Progenitor cell of endocrine pancreas (in vitro differentiated cells): ENCODE measurements around the gene PCDHGA1. TPM values are rescaled to one million over a fixed set of nuclear protein-coding genes. Genes with fewer than 3 reads are reported as not detected.

Experiments
- DNase-seq: peaks from one replicate; pipeline ENCODE4 v3.0.0; 2021; ENCODE audit warnings: low spot score; ENCODE audit not compliant: unreplicated experiment
- H3K27ac Mint-ChIP-seq: 2 replicates; pipeline ENCODE4 v1.8.0; 2021; ENCODE audit warnings: mild to moderate bottlenecking, moderate library complexity, mixed read lengths
- H3K27me3 Mint-ChIP-seq: 2 replicates; pipeline ENCODE4 v1.8.0; 2021; ENCODE audit warnings: mixed read lengths
- H3K36me3 Mint-ChIP-seq: 2 replicates; pipeline ENCODE4 v1.8.0; 2022; ENCODE audit warnings: mixed read lengths; ENCODE audit not compliant: insufficient read depth
- H3K4me1 Mint-ChIP-seq: 2 replicates; pipeline ENCODE4 v1.8.0; 2021; ENCODE audit warnings: low read depth, mixed read lengths
- H3K4me3 Mint-ChIP-seq: 2 replicates; pipeline ENCODE4 v1.8.0; 2021; ENCODE audit warnings: low read depth, mild to moderate bottlenecking, moderate library complexity, mixed read lengths
- H3K9me3 Mint-ChIP-seq: 2 replicates; pipeline ENCODE4 v1.8.0; 2021; ENCODE audit warnings: low read depth, mixed read lengths
- CTCF ChIP-seq: fragments of 200-600 bp; sonication (generic); IDR thresholded peaks from one replicate; pipeline ENCODE4 v1.5.0; 2021; ENCODE audit warnings: antibody characterized with exemption, mild to moderate bottlenecking; ENCODE audit not compliant: unreplicated experiment
- total RNA-seq: library from RNA; stranded (reverse); gene quantifications from 2 replicates; pipeline ENCODE4 v1.2.1, GENCODE V29; 2021

PCDHGA1 gene
- total RNA-seq, 1 donor from 2014 or later = 1.3 TPM

- no peak for DNase-seq
- H3K27ac Mint-ChIP-seq = no peak overlapping the region
- no peak for TF ChIP-seq CTCF
Measured at GRCh38 chr5:141510160-141510559, 179.8 kb downstream of the PCDHGA1 start.

DNA sequence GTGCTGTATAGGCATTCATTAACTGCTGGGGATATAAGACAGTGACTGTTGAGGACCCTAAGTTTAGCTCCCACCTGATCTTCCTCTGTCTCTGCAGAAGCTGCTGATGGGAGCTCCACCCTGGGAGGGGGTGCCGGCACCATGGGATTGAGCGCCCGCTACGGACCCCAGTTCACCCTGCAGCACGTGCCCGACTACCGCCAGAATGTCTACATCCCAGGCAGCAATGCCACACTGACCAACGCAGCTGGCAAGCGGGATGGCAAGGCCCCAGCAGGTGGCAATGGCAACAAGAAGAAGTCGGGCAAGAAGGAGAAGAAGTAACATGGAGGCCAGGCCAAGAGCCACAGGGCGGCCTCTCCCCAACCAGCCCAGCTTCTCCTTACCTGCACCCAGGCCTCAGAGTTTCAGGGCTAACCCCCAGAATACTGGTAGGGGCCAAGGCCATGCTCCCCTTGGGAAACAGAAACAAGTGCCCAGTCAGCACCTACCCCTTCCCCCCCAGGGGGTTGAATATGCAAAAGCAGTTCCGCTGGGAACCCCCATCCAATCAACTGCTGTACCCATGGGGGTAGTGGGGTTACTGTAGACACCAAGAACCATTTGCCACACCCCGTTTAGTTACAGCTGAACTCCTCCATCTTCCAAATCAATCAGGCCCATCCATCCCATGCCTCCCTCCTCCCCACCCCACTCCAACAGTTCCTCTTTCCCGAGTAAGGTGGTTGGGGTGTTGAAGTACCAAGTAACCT lies 180.7 kb downstream of the PCDHGA1 start:
- H3K9me3 Mint-ChIP-seq = no peaks in the 10 kb centered on the region
- H3K27me3 Mint-ChIP-seq = no peaks in the 10 kb centered on the region
- peaks cover 8% of the 10 kb centered on the region for H3K36me3 Mint-ChIP-seq
- H3K4me3 Mint-ChIP-seq = no peak overlapping the region
- peaks cover 16% of the 10 kb centered on the region for H3K4me1 Mint-ChIP-seq
- no peak for TF ChIP-seq CTCF
- no peak for DNase-seq
- H3K27ac Mint-ChIP-seq = no peak overlapping the region

More at GRCh38 chr5:141510160-141510559, 179.8 kb downstream of the PCDHGA1 start:
- Mint-ChIP-seq H3K27me3 (no peaks in the 10 kb centered on the region), H3K9me3 (no peaks in the 10 kb centered on the region), H3K4me3 (no peak overlapping the region), H3K4me1 (peaks cover 16% of the 10 kb centered on the region), H3K36me3 (peaks cover 8% of the 10 kb centered on the region)

DNA sequence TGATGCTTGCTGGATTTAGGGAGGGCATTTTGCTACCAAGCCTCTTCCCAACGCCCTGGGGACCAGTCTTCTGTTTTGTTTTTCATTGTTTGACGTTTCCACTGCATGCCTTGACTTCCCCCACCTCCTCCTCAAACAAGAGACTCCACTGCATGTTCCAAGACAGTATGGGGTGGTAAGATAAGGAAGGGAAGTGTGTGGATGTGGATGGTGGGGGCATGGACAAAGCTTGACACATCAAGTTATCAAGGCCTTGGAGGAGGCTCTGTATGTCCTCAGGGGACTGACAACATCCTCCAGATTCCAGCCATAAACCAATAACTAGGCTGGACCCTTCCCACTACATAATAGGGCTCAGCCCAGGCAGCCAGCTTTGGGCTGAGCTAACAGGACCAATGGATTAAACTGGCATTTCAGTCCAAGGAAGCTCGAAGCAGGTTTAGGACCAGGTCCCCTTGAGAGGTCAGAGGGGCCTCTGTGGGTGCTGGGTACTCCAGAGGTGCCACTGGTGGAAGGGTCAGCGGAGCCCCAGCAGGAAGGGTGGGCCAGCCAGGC lies 181.5 kb downstream of the PCDHGA1 start:
- Mint-ChIP-seq H3K9me3 (no peaks in the 10 kb centered on the region), H3K4me1 (peaks cover 16% of the 10 kb centered on the region), H3K36me3 (peaks cover 11% of the 10 kb centered on the region), H3K4me3 (no peak overlapping the region), H3K27me3 (no peaks in the 10 kb centered on the region), H3K27ac (no peak overlapping the region)
- TF ChIP-seq CTCF = no peak
- no peak for DNase-seq

- Mint-ChIP-seq H3K27ac (peak overlapping the region; percentile 88), H3K4me1 (peaks cover 16% of the 10 kb centered on the region), H3K9me3 (no peaks in the 10 kb centered on the region), H3K4me3 (peak overlapping the region; percentile 93), H3K27me3 (no peaks in the 10 kb centered on the region), H3K36me3 (peaks cover 11% of the 10 kb centered on the region)
- DNase-seq = peak; percentile 87
- TF ChIP-seq CTCF = peak; percentile 94
Measured at GRCh38 chr5:141512390-141512910, 182.1 kb downstream of the PCDHGA1 start.

DNA sequence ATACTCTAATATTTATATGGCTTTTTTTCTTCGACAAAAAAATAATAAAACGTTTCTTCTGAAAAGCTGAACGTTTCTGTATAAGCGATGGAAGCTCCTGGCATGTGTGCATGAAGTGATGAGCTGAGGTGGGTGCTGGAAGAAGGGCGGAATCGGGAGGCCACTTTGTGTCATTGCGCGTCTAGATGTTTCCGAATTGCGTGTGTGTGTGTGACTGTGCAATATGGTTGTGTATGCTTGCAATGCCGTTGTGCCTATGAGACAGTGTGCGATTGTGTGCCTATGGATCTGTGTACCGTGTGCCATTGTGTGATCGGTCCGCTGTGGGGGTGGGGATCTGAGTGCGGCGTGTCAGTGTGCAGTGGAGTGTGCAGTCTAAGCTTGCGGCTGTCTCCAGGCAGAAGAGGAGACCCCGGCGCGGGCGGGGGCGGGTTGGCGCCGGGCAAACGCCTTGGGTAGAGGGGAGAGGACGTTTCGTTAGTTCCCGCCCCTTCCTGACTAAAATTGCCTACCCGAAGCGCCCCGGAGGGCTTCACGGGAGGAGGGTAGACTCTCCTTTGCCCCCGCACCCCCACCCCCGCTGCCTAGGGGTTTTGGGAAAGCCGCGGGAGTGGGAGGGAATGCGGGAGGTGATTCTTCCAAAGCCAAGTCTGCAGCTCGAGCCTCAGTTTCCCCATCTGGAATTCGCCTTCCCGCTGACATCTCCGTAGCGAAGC lies 182.8 kb downstream of the PCDHGA1 start:
- Mint-ChIP-seq H3K36me3 (peaks cover 13% of the 10 kb centered on the region), H3K4me3 (peak overlapping the region; percentile 93), H3K27me3 (no peaks in the 10 kb centered on the region), H3K4me1 (peaks cover 16% of the 10 kb centered on the region), H3K27ac (peak overlapping the region; percentile 88), H3K9me3 (no peaks in the 10 kb centered on the region)
- DNase-seq = no peak
- no peak for TF ChIP-seq CTCF
